K562 (cell line): Measurements from ENCODE around the gene NDUFC2. TPM values are rescaled to one million over a fixed set of nuclear protein-coding genes. Genes with fewer than 3 reads are reported as not detected.

ENCODE experiments used
- CTBP1 ChIP-seq: fragments of 450-650 bp; IDR thresholded peaks from 2 replicates; pipeline ENCODE4 v1.6.1; 2016; ENCODE audit warnings: borderline replicate concordance
- ETV1 ChIP-seq: fragments of 450-650 bp; conservative IDR thresholded peaks from 2 replicates; pipeline ENCODE4 v1.6.1; 2016; ENCODE audit warnings: missing genetic modification characterization, control low read depth, low read depth, missing compliant biosample characterization
- EZH2 ChIP-seq: IDR thresholded peaks from 2 replicates; pipeline ENCODE4 v1.6.1; 2012; ENCODE audit warnings: low read depth, mild to moderate bottlenecking, inconsistent platforms, low read length, borderline replicate concordance
- KDM5B ChIP-seq: fragments of 200-600 bp; sonication (generic); IDR thresholded peaks from 2 replicates; pipeline ENCODE4 v1.6.1; 2012; ENCODE audit warnings: low read depth, mild to moderate bottlenecking, moderate library complexity, low read length, control low read depth, inconsistent platforms; ENCODE audit not compliant: insufficient replicate concordance
- PTRF ChIP-seq: fragments of 450-650 bp; IDR thresholded peaks from 2 replicates; pipeline ENCODE4 v1.6.1; 2016; ENCODE audit warnings: mild to moderate bottlenecking, missing genetic modification characterization, missing compliant biosample characterization
- SPI1 ChIP-seq: IDR thresholded peaks from 2 replicates; pipeline ENCODE4 v1.6.1; 2011; ENCODE audit warnings: low read depth, low read length, control low read depth, borderline replicate concordance
- WHSC1 ChIP-seq: IDR thresholded peaks from one replicate; pipeline ENCODE4 v1.6.1; 2012; ENCODE audit warnings: low read length, control low read depth, inconsistent platforms
- ZNF263 ChIP-seq: sonication (generic); formaldehyde crosslinking; IDR thresholded peaks from 2 replicates; pipeline ENCODE4 v1.8.0; 2022; ENCODE audit warnings: mild to moderate bottlenecking, missing genetic modification reagents, borderline replicate concordance
- ZNF668 ChIP-seq: fragments of 250-450 bp; sonication (Bioruptor Pico); IDR thresholded peaks from 2 replicates; pipeline ENCODE4 v1.8.0; 2022; ENCODE audit warnings: mild to moderate bottlenecking, inconsistent platforms
- polyA plus RNA-seq, 8 experiments: library from polyadenylated mRNA; depleted of rRNA in 4 of 8; stranded (reverse) in 5 of 8; unstranded in 3 of 8; fragments of >200 nt; fragmentation: Nextera tagmentation in 2 of 8; fragmentation: Illumina TruSeq in 1 of 8; extraction: Ambion mirVana in 2 of 8; extraction: Trizol in 1 of 8; gene quantifications; 2 replicates each; pipeline versions ENCODE4 v1.2.1 to v1.2.3, GENCODE V29; 2011 to 2014; ENCODE audit warnings: inconsistent platforms in 1 of 8, missing spikeins in 1 of 8
- total RNA-seq, 7 experiments: library from RNA; depleted of rRNA in 6 of 7; stranded (reverse); fragments of >200 nt in 6 of 7; fragmentation: Illumina TruSeq in 2 of 7; extraction: Trizol in 2 of 7; gene quantifications; 2 replicates each; pipeline versions ENCODE4 v1.2.1 to v1.2.3, GENCODE V29; 2011 to 2021; ENCODE audit warnings: low replicate concordance in 1 of 7
- TF ChIP-seq, protein P1 (sequence below), 2 experiments: fragments of 450-650 bp in 1 of 2; sonication (generic) in 1 of 2; formaldehyde crosslinking in 1 of 2; IDR thresholded peaks; 2 replicates each; pipeline versions ENCODE4 v1.7.1 to v1.9.0; 2016 to 2022; ENCODE audit warnings: inconsistent platforms in 1 of 2, mild to moderate bottlenecking in 1 of 2, missing genetic modification reagents in 1 of 2
- TF ChIP-seq, protein P2 (sequence below): fragments of 200-400 bp; formaldehyde crosslinking; IDR thresholded peaks from 2 replicates; pipeline ENCODE4 v1.6.1; 2017; ENCODE audit warnings: mild to moderate bottlenecking, low read depth, low read length, moderate library complexity
- TF ChIP-seq, protein P3 (sequence below): fragments of 450-650 bp; IDR thresholded peaks from 2 replicates; pipeline ENCODE4 v1.6.1; 2018; ENCODE audit not compliant: partially characterized antibody

NDUFC2 gene
- total and polyA plus RNA-seq, 9 of the 15 experiments (the other 6 are each of a cell fraction or from before 2014, with no cell fraction given): 168 to 1,119 (median 442) TPM

DNA sequence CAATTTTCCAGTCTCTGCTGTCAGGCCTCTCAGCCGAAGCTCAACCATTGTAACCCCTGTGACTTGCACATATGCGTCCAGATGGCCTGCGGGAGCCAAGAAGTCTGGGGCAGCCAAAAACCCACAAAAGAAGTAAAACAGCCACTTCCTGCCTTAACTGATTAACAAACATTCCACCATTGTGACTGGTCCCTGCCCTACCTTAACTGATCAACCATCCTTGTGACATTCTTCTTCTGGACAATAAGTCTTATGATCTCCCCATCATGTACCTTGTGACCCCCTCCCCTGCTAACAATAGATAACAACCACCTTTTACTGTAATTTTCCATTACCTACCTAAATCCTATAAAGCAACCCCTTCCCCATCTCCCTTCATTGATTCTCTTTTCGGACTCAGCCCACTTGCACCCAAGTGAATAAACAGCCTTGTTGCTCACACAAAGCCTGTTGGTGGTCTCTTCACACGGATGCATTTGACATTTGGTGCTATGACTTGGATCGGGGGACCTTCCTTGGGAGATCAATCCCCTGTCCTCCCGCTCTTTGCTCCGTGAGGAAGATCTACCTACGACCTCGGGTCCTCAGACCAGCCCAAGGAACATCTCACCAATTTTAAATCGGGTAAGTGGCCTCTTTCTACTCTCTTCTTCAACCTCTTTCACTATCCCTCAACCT lies 1.3 kb upstream of the NDUFC2 start (continued):
- TF ChIP-seq, protein P1, sequence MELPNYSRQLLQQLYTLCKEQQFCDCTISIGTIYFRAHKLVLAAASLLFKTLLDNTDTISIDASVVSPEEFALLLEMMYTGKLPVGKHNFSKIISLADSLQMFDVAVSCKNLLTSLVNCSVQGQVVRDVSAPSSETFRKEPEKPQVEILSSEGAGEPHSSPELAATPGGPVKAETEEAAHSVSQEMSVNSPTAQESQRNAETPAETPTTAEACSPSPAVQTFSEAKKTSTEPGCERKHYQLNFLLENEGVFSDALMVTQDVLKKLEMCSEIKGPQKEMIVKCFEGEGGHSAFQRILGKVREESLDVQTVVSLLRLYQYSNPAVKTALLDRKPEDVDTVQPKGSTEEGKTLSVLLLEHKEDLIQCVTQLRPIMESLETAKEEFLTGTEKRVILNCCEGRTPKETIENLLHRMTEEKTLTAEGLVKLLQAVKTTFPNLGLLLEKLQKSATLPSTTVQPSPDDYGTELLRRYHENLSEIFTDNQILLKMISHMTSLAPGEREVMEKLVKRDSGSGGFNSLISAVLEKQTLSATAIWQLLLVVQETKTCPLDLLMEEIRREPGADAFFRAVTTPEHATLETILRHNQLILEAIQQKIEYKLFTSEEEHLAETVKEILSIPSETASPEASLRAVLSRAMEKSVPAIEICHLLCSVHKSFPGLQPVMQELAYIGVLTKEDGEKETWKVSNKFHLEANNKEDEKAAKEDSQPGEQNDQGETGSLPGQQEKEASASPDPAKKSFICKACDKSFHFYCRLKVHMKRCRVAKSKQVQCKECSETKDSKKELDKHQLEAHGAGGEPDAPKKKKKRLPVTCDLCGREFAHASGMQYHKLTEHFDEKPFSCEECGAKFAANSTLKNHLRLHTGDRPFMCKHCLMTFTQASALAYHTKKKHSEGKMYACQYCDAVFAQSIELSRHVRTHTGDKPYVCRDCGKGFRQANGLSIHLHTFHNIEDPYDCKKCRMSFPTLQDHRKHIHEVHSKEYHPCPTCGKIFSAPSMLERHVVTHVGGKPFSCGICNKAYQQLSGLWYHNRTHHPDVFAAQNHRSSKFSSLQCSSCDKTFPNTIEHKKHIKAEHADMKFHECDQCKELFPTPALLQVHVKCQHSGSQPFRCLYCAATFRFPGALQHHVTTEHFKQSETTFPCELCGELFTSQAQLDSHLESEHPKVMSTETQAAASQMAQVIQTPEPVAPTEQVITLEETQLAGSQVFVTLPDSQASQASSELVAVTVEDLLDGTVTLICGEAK (IDR thresholded peaks at IDR 0.05): no peak
- TF ChIP-seq, protein P1 (CRISPR knock-in tag; IDR thresholded peaks at IDR 0.05): no peak
- TF ChIP-seq EZH2: no peak
- peak; percentile 62 for TF ChIP-seq KDM5B
- TF ChIP-seq ETV1 (tag): peak; percentile 86
- TF ChIP-seq CTBP1: peak; percentile 87
- TF ChIP-seq, protein P2, sequence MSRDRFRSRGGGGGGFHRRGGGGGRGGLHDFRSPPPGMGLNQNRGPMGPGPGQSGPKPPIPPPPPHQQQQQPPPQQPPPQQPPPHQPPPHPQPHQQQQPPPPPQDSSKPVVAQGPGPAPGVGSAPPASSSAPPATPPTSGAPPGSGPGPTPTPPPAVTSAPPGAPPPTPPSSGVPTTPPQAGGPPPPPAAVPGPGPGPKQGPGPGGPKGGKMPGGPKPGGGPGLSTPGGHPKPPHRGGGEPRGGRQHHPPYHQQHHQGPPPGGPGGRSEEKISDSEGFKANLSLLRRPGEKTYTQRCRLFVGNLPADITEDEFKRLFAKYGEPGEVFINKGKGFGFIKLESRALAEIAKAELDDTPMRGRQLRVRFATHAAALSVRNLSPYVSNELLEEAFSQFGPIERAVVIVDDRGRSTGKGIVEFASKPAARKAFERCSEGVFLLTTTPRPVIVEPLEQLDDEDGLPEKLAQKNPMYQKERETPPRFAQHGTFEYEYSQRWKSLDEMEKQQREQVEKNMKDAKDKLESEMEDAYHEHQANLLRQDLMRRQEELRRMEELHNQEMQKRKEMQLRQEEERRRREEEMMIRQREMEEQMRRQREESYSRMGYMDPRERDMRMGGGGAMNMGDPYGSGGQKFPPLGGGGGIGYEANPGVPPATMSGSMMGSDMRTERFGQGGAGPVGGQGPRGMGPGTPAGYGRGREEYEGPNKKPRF: no peak
- TF ChIP-seq SPI1: peak; percentile 60; the same call in 1 of the 2 replicates
- no peak for TF ChIP-seq ZNF668 (CRISPR knock-in tag)
- no peak for TF ChIP-seq ZNF263
- TF ChIP-seq WHSC1: no peak
- TF ChIP-seq PTRF (tag): no peak
- TF ChIP-seq, protein P3, sequence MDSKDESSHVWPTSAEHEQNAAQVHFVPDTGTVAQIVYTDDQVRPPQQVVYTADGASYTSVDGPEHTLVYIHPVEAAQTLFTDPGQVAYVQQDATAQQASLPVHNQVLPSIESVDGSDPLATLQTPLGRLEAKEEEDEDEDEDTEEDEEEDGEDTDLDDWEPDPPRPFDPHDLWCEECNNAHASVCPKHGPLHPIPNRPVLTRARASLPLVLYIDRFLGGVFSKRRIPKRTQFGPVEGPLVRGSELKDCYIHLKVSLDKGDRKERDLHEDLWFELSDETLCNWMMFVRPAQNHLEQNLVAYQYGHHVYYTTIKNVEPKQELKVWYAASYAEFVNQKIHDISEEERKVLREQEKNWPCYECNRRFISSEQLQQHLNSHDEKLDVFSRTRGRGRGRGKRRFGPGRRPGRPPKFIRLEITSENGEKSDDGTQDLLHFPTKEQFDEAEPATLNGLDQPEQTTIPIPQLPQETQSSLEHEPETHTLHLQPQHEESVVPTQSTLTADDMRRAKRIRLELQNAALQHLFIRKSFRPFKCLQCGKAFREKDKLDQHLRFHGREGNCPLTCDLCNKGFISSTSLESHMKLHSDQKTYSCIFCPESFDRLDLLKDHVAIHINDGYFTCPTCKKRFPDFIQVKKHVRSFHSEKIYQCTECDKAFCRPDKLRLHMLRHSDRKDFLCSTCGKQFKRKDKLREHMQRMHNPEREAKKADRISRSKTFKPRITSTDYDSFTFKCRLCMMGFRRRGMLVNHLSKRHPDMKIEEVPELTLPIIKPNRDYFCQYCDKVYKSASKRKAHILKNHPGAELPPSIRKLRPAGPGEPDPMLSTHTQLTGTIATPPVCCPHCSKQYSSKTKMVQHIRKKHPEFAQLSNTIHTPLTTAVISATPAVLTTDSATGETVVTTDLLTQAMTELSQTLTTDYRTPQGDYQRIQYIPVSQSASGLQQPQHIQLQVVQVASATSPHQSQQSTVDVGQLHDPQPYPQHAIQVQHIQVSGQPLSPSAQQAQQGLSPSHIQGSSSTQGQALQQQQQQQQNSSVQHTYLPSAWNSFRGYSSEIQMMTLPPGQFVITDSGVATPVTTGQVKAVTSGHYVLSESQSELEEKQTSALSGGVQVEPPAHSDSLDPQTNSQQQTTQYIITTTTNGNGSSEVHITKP: no peak
